ENCODE results near the gene EMC10. TPM values are rescaled to one million over a fixed set of nuclear protein-coding genes. Genes with fewer than 3 reads are reported as not detected.

The EMC10 gene
- total RNA-seq, 4 donors from 2014 or later, result 34.9 to 77.2 (median 71.1) TPM

- peaks cover 49% of the 10 kb centered on the region for H3K27me3 ChIP-seq
- no peaks in the 10 kb centered on the region for H3K4me1 ChIP-seq
- no peak overlapping the region for H3K27ac ChIP-seq
- peaks cover 16% of the 10 kb centered on the region for H3K36me3 ChIP-seq
- no peak overlapping the region for H3K4me3 ChIP-seq
- DNase-seq (ENCODE audit: low spot score in 2 of 2), result no peak
- no peaks in the 10 kb centered on the region for H3K9me3 ChIP-seq
- TF ChIP-seq POLR2AphosphoS5 (IDR thresholded peaks at IDR 0.05) (no peak), EP300 (IDR thresholded peaks at IDR 0.05) (no peak), CTCF (IDR thresholded peaks at IDR 0.05) (no peak), POLR2A (IDR thresholded peaks at IDR 0.05) (no peak)
- 74% methylated on average over 18 of the region's 18 CpGs for WGBS
Observed at GRCh38 chr19:50486823-50487515, 10.7 kb downstream of the EMC10 start.

GRCh38 chr19:50488389-50489194 is 12.3 kb downstream of the EMC10 start:
- Histone ChIP-seq H3K4me1 (no peaks in the 10 kb centered on the region), H3K27ac (no peak overlapping the region), H3K27me3 (peaks cover 49% of the 10 kb centered on the region), H3K4me3 (no peak overlapping the region), H3K9me3 (no peaks in the 10 kb centered on the region), H3K36me3 (peaks cover 1% of the 10 kb centered on the region)
- TF ChIP-seq POLR2A (IDR thresholded peaks at IDR 0.05), result no peak
- TF ChIP-seq POLR2AphosphoS5 (IDR thresholded peaks at IDR 0.05), result no peak
- no peak for TF ChIP-seq CTCF (IDR thresholded peaks at IDR 0.05)
- TF ChIP-seq EP300 (IDR thresholded peaks at IDR 0.05), result no peak
- no peak for DNase-seq (ENCODE audit: low spot score in 2 of 2)
- 21% methylated on average over 13 of the region's 13 CpGs for WGBS

- no peak for DNase-seq (ENCODE audit: low spot score in 2 of 2)
- H3K9me3 ChIP-seq, result no peaks in the 10 kb centered on the region
- H3K4me3 ChIP-seq, result no peak overlapping the region
- 33% methylated on average over 23 of the region's 24 CpGs for WGBS
- peaks cover 49% of the 10 kb centered on the region for H3K27me3 ChIP-seq
- TF ChIP-seq POLR2A (IDR thresholded peaks at IDR 0.05) (no peak), POLR2AphosphoS5 (IDR thresholded peaks at IDR 0.05) (no peak), EP300 (IDR thresholded peaks at IDR 0.05) (no peak), CTCF (IDR thresholded peaks at IDR 0.05) (no peak)
- no peaks in the 10 kb centered on the region for H3K36me3 ChIP-seq
- H3K27ac ChIP-seq, result no peak overlapping the region
- no peaks in the 10 kb centered on the region for H3K4me1 ChIP-seq
Observed at GRCh38 chr19:50489461-50490011, 13.2 kb downstream of the EMC10 start.

- TF ChIP-seq POLR2A (IDR thresholded peaks at IDR 0.05) (no peak), CTCF (IDR thresholded peaks at IDR 0.05) (no peak), POLR2AphosphoS5 (IDR thresholded peaks at IDR 0.05) (no peak)
- H3K27me3 ChIP-seq, result peaks cover 49% of the 10 kb centered on the region
- no peak for DNase-seq (ENCODE audit: low spot score in 2 of 2)
- 94% methylated on average over 16 of the region's 18 CpGs for WGBS
- no peak overlapping the region for H3K27ac ChIP-seq
- H3K36me3 ChIP-seq, result no peaks in the 10 kb centered on the region
- H3K9me3 ChIP-seq, result no peaks in the 10 kb centered on the region
- no peaks in the 10 kb centered on the region for H3K4me1 ChIP-seq
- no peak overlapping the region for H3K4me3 ChIP-seq
Observed at GRCh38 chr19:50490411-50490811, 14.1 kb downstream of the EMC10 start.

- no peaks in the 10 kb centered on the region for H3K36me3 ChIP-seq
- no peak overlapping the region for H3K27ac ChIP-seq
- no peak for DNase-seq (ENCODE audit: low spot score in 2 of 2)
- TF ChIP-seq POLR2AphosphoS5 (IDR thresholded peaks at IDR 0.05), result no peak
- no peak for TF ChIP-seq POLR2A (IDR thresholded peaks at IDR 0.05)
- no peak for TF ChIP-seq EP300 (IDR thresholded peaks at IDR 0.05)
- no peak for TF ChIP-seq CTCF (IDR thresholded peaks at IDR 0.05)
- H3K9me3 ChIP-seq, result no peaks in the 10 kb centered on the region
- peaks cover 49% of the 10 kb centered on the region for H3K27me3 ChIP-seq
- H3K4me1 ChIP-seq, result no peaks in the 10 kb centered on the region
- no peak overlapping the region for H3K4me3 ChIP-seq
- 30% methylated on average over 26 of the region's 26 CpGs for WGBS
Observed at GRCh38 chr19:50490991-50491472, 14.7 kb downstream of the EMC10 start.

All from suprapubic skin (tissue), 4 donors.